GM12892 (cell line): ENCODE results near the gene CADPS.

Source experiments
- POLR2A ChIP-seq: IDR thresholded peaks from 2 replicates; pipeline ENCODE4 v1.6.1; 2011; ENCODE audit warnings: low read depth, low read length, control low read depth
- POLR2AphosphoS5 ChIP-seq: IDR thresholded peaks from 2 replicates; pipeline ENCODE4 v1.6.1; 2011; ENCODE audit warnings: low read depth, low read length, control low read depth
- TAF1 ChIP-seq: IDR thresholded peaks from 2 replicates; pipeline ENCODE4 v1.6.1; 2011; ENCODE audit warnings: low read depth, mild to moderate bottlenecking, control low read depth, low read length, borderline replicate concordance

GRCh38 chr3:62705721-62706120, 169.5 kb downstream of the CADPS start:
- TF ChIP-seq POLR2A = no peak
- TF ChIP-seq TAF1 = no peak
- no peak for TF ChIP-seq POLR2AphosphoS5
